ENCODE data around the gene VDR.
A peak's percentile ranks its signal among the peaks of the same experiment; 100 is the strongest.

The VDR gene

GRCh38 chr12:47849261-47849660, 55.5 kb downstream of the VDR start:
- no peak overlapping the region for H3K27ac ChIP-seq (ENCODE audit: low read length, poor library complexity, severe bottlenecking)
- H3K4me3 ChIP-seq (ENCODE audit: insufficient read depth in 1 of 2, low read depth in 1 of 2, low read length in 2 of 2) = no peak overlapping the region
- H3K9me3 ChIP-seq (ENCODE audit: control insufficient read depth, low read length) = no peaks in the 10 kb centered on the region
- H3K4ac ChIP-seq (ENCODE audit: low read depth in 1 of 2, low read length in 2 of 2) = no peak overlapping the region
- WGBS = 6% methylated on average over 5 of the region's 5 CpGs
- no peak overlapping the region for H2BK120ac ChIP-seq (ENCODE audit: low read depth, low read length)
- no peak overlapping the region for H4K91ac ChIP-seq (ENCODE audit: low read length)
- no peak overlapping the region for H3K23ac ChIP-seq (ENCODE audit: low read length in 2 of 2)
- H3K18ac ChIP-seq (ENCODE audit: low read depth in 1 of 2, low read length in 2 of 2) = no peak overlapping the region
- H3K79me1 ChIP-seq (replicated peaks; ENCODE audit: low read length, poor library complexity, severe bottlenecking) = no peaks in the 10 kb centered on the region
- H3K9ac ChIP-seq (ENCODE audit: low read length) = no peak overlapping the region
- no peak overlapping the region for H4K8ac ChIP-seq (ENCODE audit: low read length)
- DNase-seq = peak; percentile 69
- H3K36me3 ChIP-seq (ENCODE audit: control insufficient read depth in 1 of 2, insufficient read depth in 2 of 2, low read depth in 1 of 2, low read length in 2 of 2) = peaks cover 13 to 76% of the 10 kb centered on the region in 2 experiments
- H3K4me1 ChIP-seq (ENCODE audit: control insufficient read depth, insufficient read depth, low read depth, low read length) = no peaks in the 10 kb centered on the region
- no peak overlapping the region for H2AFZ ChIP-seq (ENCODE audit: low read depth, low read length)
- no peak overlapping the region for H2BK5ac ChIP-seq (ENCODE audit: low read depth, low read length, poor library complexity, severe bottlenecking)
- no peak overlapping the region for H2BK15ac ChIP-seq (ENCODE audit: low read depth, poor library complexity, severe bottlenecking)
- no peak overlapping the region for H2BK12ac ChIP-seq (ENCODE audit: low read length in 2 of 2)
- H2AK5ac ChIP-seq (ENCODE audit: low read length, severe bottlenecking) = no peak overlapping the region
- no peak overlapping the region for H3K14ac ChIP-seq (ENCODE audit: low read length in 2 of 2)
- H3K4me2 ChIP-seq (ENCODE audit: low read length, poor library complexity, severe bottlenecking) = no peak overlapping the region
- H3K27me3 ChIP-seq (ENCODE audit: control insufficient read depth in 1 of 2, insufficient read depth in 1 of 2, low read length in 2 of 2) = no peaks in the 10 kb centered on the region

- DNase-seq = no peak
- Histone ChIP-seq H3K27ac (ENCODE audit: low read length, poor library complexity, severe bottlenecking) (no peak overlapping the region), H3K9ac (ENCODE audit: low read length) (no peak overlapping the region), H3K36me3 (ENCODE audit: control insufficient read depth in 1 of 2, insufficient read depth in 2 of 2, low read depth in 1 of 2, low read length in 2 of 2) (peaks cover 13 to 76% of the 10 kb centered on the region in 2 experiments), H2BK120ac (ENCODE audit: low read depth, low read length) (no peak overlapping the region), H2BK15ac (ENCODE audit: low read depth, poor library complexity, severe bottlenecking) (no peak overlapping the region), H3K27me3 (ENCODE audit: control insufficient read depth in 1 of 2, insufficient read depth in 1 of 2, low read length in 2 of 2) (no peaks in the 10 kb centered on the region), H2BK5ac (ENCODE audit: low read depth, low read length, poor library complexity, severe bottlenecking) (no peak overlapping the region), H4K8ac (ENCODE audit: low read length) (no peak overlapping the region), H2AFZ (ENCODE audit: low read depth, low read length) (no peak overlapping the region), H3K18ac (ENCODE audit: low read depth in 1 of 2, low read length in 2 of 2) (peak overlapping the region in 1 of 2 experiments; percentile 37), H3K9me3 (ENCODE audit: control insufficient read depth, low read length) (no peaks in the 10 kb centered on the region), H3K79me1 (replicated peaks; ENCODE audit: low read length, poor library complexity, severe bottlenecking) (no peaks in the 10 kb centered on the region), H4K91ac (ENCODE audit: low read length) (no peak overlapping the region), H3K4me3 (ENCODE audit: insufficient read depth in 1 of 2, low read depth in 1 of 2, low read length in 2 of 2) (no peak overlapping the region), H3K4ac (ENCODE audit: low read depth in 1 of 2, low read length in 2 of 2) (no peak overlapping the region), H2BK12ac (ENCODE audit: low read length in 2 of 2) (peak overlapping the region in 1 of 2 experiments; percentile 7), H3K14ac (ENCODE audit: low read length in 2 of 2) (no peak overlapping the region), H3K4me2 (ENCODE audit: low read length, poor library complexity, severe bottlenecking) (no peak overlapping the region), H3K4me1 (ENCODE audit: control insufficient read depth, insufficient read depth, low read depth, low read length) (peaks cover 3% of the 10 kb centered on the region), H2AK5ac (ENCODE audit: low read length, severe bottlenecking) (no peak overlapping the region), H3K23ac (ENCODE audit: low read length in 2 of 2) (no peak overlapping the region)
- 54% methylated on average over 5 of the region's 5 CpGs for WGBS
These were observed 55.9 kb downstream of the VDR start for GRCh38 chr12:47848853-47849252.

GRCh38 chr12:47846294-47846996, 58.3 kb downstream of the VDR start:
- no peaks in the 10 kb centered on the region for H3K27me3 ChIP-seq (ENCODE audit: control insufficient read depth in 1 of 2, insufficient read depth in 1 of 2, low read length in 2 of 2)
- no peak overlapping the region for H2BK120ac ChIP-seq (ENCODE audit: low read depth, low read length)
- H3K9me3 ChIP-seq (ENCODE audit: control insufficient read depth, low read length) = no peaks in the 10 kb centered on the region
- whole genome bisulfite sequencing = 94% methylated on average over 14 of the region's 14 CpGs
- H2BK15ac ChIP-seq (ENCODE audit: low read depth, poor library complexity, severe bottlenecking) = no peak overlapping the region
- H3K36me3 ChIP-seq (ENCODE audit: control insufficient read depth in 1 of 2, insufficient read depth in 2 of 2, low read depth in 1 of 2, low read length in 2 of 2) = peaks cover 13 to 68% of the 10 kb centered on the region in 2 experiments
- no peak overlapping the region for H2BK5ac ChIP-seq (ENCODE audit: low read depth, low read length, poor library complexity, severe bottlenecking)
- no peak overlapping the region for H4K91ac ChIP-seq (ENCODE audit: low read length)
- H3K4me3 ChIP-seq (ENCODE audit: insufficient read depth in 1 of 2, low read depth in 1 of 2, low read length in 2 of 2) = no peak overlapping the region
- H3K23ac ChIP-seq (ENCODE audit: low read length in 2 of 2) = no peak overlapping the region
- H2BK12ac ChIP-seq (ENCODE audit: low read length in 2 of 2) = no peak overlapping the region
- no peak overlapping the region for H3K4me2 ChIP-seq (ENCODE audit: low read length, poor library complexity, severe bottlenecking)
- no peak overlapping the region for H3K18ac ChIP-seq (ENCODE audit: low read depth in 1 of 2, low read length in 2 of 2)
- no peak overlapping the region for H3K27ac ChIP-seq (ENCODE audit: low read length, poor library complexity, severe bottlenecking)
- no peak overlapping the region for H3K9ac ChIP-seq (ENCODE audit: low read length)
- H3K4me1 ChIP-seq (ENCODE audit: control insufficient read depth, insufficient read depth, low read depth, low read length) = peaks cover 16% of the 10 kb centered on the region
- H3K4ac ChIP-seq (ENCODE audit: low read depth in 1 of 2, low read length in 2 of 2) = no peak overlapping the region
- no peaks in the 10 kb centered on the region for H3K79me1 ChIP-seq (replicated peaks; ENCODE audit: low read length, poor library complexity, severe bottlenecking)
- H2AFZ ChIP-seq (ENCODE audit: low read depth, low read length) = no peak overlapping the region
- DNase-seq = no peak
- no peak overlapping the region for H2AK5ac ChIP-seq (ENCODE audit: low read length, severe bottlenecking)
- H3K14ac ChIP-seq (ENCODE audit: low read length in 2 of 2) = no peak overlapping the region
- no peak overlapping the region for H4K8ac ChIP-seq (ENCODE audit: low read length)

GRCh38 chr12:47845081-47845480, 59.7 kb downstream of the VDR start:
- Histone ChIP-seq H2BK15ac (ENCODE audit: low read depth, poor library complexity, severe bottlenecking) (no peak overlapping the region), H3K27me3 (ENCODE audit: control insufficient read depth in 1 of 2, insufficient read depth in 1 of 2, low read length in 2 of 2) (no peaks in the 10 kb centered on the region), H3K14ac (ENCODE audit: low read length in 2 of 2) (no peak overlapping the region), H3K4me2 (ENCODE audit: low read length, poor library complexity, severe bottlenecking) (no peak overlapping the region), H4K91ac (ENCODE audit: low read length) (no peak overlapping the region), H2BK12ac (ENCODE audit: low read length in 2 of 2) (no peak overlapping the region), H3K23ac (ENCODE audit: low read length in 2 of 2) (no peak overlapping the region), H3K9ac (ENCODE audit: low read length) (no peak overlapping the region), H3K18ac (ENCODE audit: low read depth in 1 of 2, low read length in 2 of 2) (no peak overlapping the region), H2BK5ac (ENCODE audit: low read depth, low read length, poor library complexity, severe bottlenecking) (no peak overlapping the region), H2AFZ (ENCODE audit: low read depth, low read length) (no peak overlapping the region), H2BK120ac (ENCODE audit: low read depth, low read length) (no peak overlapping the region), H3K4me3 (ENCODE audit: insufficient read depth in 1 of 2, low read depth in 1 of 2, low read length in 2 of 2) (no peak overlapping the region), H3K4me1 (ENCODE audit: control insufficient read depth, insufficient read depth, low read depth, low read length) (peaks cover 16% of the 10 kb centered on the region), H4K8ac (ENCODE audit: low read length) (no peak overlapping the region), H3K4ac (ENCODE audit: low read depth in 1 of 2, low read length in 2 of 2) (no peak overlapping the region), H3K79me1 (replicated peaks; ENCODE audit: low read length, poor library complexity, severe bottlenecking) (no peaks in the 10 kb centered on the region), H2AK5ac (ENCODE audit: low read length, severe bottlenecking) (no peak overlapping the region), H3K36me3 (ENCODE audit: control insufficient read depth in 1 of 2, insufficient read depth in 2 of 2, low read depth in 1 of 2, low read length in 2 of 2) (peaks cover 13 to 55% of the 10 kb centered on the region in 2 experiments), H3K27ac (ENCODE audit: low read length, poor library complexity, severe bottlenecking) (no peak overlapping the region), H3K9me3 (ENCODE audit: control insufficient read depth, low read length) (no peaks in the 10 kb centered on the region)
- WGBS = 90% methylated on average over 7 of the region's 8 CpGs
- DNase-seq = no peak
